ENCODE data around the gene NFIC.
"Not testable (repeated sequence)": the region's sequence is repeated elsewhere in the genome, so short reads cannot be mapped to it uniquely, and the experiment has no call there.

Gene NFIC

DNA sequence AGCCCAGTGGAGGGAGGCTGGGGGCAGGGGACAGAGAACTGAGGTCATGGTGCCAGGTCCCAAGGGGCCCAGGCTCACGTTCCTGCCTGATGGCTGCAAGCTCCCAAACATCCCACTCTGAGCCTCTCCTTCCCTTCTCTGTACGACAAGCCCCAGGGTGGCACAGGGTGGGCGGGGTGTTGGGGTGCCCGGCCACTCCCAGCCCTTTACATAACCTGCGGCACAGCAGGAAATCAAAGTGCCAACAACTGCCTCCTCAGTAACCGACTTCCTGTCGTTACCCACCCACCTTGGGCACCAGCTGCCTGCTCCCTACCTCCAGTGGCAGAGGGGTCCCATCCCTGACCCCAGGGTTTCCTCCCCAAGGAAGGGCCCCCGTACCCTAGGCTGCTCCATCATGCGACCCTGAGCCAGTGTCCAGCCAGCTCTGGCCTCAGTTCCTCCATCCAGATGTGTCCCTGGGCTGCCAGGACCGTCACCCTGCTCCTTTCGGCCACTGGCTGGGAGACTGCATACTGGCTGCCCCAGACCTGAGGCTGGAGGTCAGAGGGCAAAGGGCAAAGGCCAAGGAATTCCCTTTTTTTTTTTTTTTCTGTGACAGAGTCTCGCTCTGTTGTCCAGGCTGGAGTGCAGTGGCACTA lies 27.7 kb upstream of the NFIC start:
- no peak for DNase-seq

DNA sequence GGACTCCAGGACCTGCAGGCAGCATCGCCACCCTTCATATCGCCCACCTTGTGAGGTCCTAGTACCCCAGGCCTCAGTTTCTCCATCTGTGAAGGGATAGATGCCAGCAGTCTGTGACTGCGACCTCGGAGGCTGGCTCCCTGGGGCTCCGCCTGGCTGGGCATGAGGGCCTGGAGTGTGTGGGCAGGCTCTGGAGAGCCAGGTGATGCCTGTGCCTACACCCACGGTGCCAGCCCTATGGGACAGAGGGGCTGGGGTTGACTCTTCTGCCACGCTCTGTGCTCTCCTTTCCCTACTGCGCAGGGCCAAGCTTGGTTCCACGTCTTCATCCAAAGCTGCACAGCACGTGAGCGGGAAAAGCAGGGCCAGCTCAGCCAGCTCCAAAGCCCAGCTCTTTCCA lies 26.0 kb upstream of the NFIC start:
- DNase-seq, result no peak

DNA sequence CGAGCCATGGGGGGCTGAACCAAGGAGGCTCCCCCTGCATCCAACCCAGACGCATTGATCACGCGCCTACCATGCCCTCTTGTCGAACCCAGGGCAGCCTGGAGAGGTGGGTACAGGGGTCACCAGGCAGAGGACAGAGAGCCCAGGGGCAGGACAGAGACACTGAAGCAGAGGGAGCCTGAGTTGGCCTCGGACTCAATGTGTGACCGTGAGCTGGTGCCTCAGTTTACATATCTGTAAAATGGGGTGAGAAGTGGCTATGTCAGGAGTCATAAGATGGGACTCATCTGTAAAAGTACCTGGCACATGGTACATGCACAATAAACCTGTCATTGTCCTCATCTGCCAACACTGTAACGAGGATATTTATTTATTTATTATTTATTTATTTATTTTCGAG lies 24.1 kb upstream of the NFIC start:
- DNase-seq, result no peak

DNA sequence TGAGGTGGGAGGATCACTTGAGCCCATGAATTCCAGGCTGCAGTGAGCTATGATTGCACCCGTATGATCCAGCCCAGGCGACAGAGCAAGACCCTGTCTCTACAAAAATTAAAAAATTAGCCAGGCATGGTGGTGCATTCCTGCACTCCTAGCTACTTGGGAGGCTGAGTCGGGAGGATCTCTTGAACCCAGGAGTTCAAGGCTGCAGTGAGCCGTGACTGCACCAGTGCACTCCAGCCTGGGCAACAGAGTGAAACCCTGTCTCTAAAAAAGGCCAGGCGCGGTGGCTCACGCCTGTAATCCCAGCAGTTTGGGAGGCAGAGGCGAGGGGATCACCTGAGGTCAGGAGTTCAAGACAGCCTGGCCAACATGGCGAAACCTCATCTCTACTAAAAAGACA lies 23.4 kb upstream of the NFIC start:
- not testable (repeated sequence) for DNase-seq

DNA sequence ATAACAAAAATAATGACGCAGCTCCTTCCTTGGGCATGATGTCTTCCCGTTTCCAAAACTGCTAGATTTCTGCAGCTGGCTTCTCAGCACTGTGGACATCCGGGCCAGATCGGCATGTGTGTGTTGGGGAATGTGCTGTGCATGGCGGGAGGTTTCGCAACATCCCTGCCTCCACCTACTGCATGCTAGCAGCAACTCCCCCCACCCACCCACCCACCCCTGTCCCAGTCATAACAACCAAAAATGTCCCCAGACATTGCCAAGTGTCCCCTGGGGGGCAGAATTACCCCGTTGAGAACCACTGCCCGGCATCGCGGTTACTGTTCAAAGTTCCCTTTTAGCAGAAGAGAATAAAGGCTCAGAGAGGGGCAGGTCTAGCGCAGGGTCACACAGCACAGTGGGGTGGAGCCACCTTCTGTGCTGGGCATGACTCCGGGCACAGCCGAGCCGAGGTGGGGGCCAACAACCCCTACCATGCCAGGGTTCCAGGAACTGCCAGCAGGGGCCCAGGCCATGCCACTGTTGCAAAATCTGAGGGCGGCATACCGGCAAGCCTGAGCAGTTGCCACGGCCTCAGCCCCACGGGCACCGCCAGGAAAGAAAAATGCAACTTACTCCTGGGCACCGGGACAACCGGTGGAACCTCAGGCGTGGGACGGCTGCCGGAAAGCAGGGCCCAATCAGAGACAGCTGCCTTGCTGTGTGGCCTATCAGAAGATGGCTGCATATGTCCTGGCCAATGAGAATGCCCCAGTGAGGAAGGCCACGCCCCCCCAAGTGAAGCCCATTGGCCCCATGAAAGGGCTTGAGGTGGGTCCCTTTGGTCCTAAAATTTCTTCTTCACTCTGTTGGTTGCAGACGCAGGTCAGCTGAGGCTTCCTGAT lies 22.5 kb upstream of the NFIC start:
- DNase-seq, result peak; percentile 80

DNA sequence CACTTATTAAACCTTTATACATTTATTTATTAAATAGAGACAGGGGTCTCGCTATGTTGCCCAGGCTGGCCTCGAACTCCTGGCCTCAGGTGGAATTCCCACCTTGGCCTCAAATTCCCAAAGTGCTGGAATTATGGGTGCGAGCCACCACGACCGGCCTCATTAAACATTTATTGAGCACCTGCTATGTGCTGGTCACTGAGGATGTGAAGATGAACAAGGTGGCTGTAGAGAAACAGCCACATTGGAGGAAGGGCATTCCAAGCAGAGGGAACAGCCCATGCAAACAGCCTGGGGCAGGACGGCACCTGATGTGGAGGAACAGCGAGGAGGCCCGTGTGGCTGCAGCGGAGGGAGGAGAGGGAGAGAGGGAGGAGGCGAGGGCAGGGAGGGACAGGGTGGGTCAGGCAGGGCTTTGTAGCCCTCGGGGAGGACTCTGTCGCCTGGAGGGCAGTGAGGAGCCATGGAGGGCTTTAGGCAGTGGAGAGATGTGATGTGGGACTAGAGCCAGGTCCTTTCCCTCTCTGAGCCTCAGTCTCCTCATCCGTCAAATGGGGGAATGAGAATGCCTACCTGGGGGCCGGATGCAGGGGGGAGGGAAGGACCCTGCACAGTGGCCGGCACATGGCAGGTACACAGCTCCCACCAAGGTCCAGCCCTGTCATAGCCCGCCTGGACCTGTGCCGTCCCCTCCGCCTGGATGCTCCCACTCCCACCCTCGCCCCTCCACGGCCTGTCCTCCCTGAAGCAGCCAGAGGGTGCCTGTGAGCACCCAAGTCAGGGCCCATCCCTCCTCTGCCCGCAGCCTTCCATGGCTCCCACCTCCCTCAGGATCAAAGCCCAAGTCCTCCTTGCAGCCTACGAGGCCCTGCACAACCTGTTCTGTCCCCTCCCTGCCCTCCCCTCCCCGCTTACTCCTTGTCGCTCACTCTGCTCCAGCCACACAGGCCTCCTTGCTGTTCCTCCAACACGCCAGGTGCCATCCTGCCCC lies 21.5 kb upstream of the NFIC start:
- DNase-seq, result no peak

DNA sequence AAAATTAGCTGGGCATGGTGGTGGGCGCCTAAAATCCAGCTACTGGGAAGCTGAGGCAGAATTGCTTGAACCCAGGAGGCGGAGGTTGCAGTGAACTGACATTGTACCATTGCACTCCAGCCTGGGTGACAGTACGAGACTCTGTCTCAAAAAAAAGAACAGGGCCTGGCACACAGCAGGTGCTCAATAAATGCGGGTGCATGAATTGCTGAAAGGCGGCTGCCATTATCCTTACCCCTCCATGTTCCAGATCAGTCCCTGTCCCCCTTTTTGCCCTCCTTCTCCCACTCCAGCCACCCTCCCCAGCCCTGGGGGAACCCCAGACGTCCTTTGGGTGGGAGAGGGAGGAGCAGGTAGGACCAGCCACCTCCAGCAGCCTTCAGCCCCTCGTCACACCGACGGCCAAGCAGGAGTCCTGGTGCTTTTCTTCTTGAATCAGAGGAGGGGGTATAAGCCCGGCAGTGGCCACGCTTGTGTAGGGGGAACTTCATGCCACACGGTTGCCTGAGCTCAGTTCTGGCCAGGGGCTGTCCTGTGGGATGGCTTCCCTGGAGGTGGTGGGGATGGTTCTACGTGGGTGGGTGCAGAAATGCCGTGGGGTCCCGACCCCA lies 20.4 kb upstream of the NFIC start:
- DNase-seq, result no peak

DNA sequence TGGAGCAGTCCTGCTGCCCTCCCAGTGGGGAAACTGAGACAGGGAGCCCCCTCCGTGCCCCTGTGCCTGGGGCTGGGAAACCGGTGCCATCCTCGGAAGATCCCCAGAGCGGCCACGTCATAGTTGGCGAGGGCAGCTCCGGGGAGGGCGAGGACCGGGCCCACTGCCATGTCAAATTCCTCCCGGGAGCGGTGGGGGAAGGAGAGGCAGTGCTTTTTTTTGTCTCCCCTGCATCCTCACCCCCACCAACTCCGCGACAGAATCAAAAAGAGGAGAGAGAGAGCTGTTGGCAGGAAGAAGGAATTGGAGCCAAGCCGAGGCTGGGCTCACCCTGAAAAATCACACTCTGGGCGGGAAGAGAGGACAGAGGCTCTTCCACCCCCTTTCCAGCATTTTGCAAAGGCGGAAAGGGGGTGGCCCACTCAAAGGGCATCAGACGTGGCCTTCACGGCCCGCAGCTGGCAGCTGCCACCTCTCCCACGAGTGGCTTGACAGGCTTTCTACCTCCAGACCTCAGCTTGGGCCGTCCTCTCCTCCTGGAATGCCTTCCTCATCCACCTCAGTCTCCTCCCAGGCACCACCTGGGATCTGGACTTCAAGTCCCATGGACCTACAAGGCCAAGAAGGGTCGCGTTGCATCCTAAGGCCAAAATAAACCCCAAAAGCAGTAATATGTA lies 19.6 kb upstream of the NFIC start:
- no peak for DNase-seq

DNA sequence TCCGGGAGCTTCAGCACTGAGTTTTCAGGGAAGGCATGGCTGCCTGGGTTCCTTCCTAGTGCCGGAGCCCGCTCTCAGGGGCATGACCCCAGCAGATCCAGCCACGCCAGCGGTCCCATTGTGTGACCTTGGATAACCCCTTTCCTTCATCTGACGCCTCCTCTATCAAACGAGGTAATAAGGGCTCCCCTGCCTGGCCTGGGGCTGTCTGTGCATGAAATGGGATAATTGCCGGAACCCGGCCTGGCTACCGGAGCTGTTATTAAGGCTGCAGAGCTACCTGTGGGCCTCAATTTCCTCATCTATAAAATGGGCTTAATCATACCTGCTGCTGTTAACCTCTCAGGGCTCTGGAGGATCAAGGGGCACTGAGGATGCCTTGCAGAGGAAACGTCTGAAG lies 18.3 kb upstream of the NFIC start:
- DNase-seq, result no peak

DNA sequence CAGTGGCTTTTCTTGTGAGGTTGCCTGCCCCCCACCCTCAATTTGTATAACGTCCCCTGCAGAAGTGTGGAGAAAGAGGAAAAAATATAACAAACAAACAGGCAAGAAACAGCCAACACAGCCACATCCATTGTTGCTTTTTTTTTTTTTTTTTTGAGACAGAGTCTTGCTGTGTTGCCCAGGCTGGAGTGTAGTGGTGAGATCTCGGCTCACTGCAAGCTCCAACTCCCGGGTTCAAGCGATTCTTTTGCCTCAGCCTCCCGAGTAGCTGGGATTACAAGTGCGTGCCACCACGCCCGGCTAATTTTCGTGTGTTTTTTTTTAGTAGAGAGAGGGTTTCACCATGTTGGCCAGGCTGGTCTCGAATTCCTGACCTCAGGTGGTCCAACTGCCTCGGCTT lies 17.9 kb upstream of the NFIC start:
- not testable (repeated sequence) for DNase-seq

DNA sequence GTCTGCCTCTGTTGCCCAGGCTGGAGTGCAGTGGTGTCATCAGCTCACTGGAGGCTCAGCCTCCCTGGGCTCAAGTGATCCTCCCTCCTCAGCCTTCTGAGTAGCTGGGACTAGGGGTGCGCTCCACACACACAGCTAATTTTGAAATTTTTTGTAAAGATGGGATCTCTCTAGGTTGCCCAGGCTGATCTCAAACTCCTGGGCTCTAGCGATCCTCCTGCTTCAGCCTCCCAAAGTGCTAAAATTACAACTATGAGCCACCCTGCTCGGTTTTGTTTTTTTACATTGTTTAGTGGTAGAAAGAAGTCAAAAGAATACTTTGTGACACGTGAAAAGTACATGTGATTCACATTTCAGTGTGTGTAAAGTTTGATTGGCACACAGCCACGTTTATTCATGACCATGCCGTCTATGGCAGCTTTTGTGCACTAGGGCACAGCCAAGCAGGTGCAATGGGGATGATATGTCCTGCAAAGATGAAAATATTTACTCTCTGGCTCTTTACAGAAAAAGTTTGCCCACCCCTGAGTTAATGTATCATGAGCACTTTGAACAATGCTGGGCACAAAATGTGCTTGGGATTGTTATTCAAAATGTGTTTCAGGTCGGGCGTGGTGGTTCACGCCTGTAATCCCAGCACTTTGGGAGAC lies 16.2 kb upstream of the NFIC start:
- no peak for DNase-seq

DNA sequence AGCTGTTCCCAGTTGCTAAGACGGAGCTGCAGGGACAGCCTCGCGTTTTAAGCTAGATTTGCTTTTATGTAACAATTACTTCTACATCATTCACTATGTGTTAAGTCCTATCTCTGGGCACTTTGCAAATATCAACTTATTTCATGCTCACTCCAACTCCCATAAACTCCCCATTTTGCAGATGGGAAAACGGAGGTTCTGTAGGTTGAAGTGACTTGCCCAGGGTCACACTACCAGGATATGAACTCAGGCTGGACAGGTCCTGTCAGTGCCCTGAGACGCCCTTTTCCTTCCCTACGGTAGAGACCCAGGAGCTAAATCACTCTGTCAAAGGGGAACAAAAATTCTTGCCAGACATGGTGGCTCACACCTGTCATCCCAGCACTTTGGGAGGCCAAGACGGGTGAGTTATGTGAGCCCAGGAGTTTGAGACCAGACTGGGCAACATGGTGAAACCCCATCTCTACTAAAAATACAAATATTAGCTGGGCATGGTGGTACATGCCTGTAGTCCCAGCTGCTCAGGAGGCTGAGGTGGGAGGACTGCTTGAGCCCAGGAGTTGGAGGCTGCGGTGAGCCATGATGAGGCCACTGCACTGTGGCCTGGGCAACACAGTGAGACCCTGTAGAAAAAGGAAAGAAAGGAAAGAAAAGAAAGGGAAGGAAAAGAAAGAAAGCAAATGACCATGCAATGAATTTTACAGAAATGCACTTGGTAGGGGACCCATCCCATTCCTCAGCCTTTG lies 14.5 kb upstream of the NFIC start:
- DNase-seq, result no peak

DNA sequence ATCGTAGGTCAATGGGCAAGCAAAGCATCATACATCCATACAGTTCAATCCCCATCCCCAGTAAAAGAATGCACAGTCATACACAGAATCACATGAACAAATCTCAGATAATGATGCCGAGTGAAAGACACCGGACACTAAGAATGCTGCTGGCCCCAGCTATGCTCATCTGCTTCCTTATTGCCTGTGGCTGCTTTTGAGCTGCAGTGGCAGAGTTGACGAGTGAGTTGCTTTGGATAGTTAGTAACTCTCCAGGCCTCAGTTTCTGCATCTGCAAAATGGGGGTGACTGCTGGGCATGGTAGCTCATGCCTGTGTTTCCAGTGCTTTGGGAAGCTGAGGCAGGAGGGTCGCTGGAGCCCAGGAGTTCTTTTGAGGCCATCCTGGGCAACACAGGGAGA lies 12.9 kb upstream of the NFIC start:
- no peak for DNase-seq

DNA sequence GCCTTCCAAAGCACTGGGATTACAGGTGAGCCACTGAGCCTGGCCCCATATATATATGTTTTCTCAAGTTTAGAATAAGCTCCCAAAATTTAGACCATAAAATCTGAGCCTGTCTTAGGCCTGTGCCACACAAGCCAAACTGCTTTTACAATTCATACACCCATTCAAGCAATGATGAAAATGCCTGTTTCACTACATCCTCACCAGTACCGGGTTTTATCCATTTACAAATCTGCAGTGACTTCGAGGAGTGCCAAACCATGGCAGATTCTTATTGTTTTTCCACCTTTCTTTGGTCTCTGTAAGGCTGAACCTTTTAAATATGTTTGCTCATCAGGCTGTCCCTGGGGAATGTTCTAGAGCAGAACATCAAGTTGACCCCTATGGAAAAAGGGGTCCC lies 9.6 kb upstream of the NFIC start:
- DNase-seq, result no peak

DNA sequence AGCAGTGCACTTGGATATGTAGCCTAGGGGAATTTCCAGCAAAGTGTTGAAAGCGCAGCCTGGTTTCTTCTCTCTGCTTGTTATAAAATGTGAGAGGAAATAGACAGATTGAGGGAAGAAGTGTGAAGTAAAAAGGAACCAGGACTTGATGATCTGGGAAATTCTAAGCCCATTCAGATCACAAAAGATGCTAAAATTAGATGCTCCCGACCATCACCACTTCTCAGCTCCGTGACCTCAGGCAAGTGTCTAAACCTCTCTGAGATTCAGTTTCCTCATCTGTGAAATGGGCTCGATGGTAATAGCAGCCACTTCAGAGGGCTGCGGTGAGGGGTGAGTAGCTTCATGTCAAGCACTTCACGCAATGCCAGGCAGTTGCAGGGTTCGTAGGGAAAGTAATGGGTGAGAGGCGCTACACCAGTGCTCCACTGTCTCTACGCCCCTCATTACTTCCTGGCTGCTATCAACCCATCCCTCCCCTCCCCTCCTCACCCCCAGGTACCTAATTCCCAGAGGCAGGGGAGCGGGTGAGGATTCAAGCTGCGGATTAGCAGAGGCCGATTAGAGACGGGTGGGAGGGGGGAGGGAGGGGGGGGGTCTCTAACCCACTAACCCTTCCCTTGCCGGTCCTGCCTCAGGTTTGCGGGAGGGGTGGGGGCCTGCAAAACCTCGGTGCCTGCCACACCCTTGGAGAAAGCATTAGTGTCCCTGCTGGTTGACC lies 9.0 kb upstream of the NFIC start:
- DNase-seq, result no peak

DNA sequence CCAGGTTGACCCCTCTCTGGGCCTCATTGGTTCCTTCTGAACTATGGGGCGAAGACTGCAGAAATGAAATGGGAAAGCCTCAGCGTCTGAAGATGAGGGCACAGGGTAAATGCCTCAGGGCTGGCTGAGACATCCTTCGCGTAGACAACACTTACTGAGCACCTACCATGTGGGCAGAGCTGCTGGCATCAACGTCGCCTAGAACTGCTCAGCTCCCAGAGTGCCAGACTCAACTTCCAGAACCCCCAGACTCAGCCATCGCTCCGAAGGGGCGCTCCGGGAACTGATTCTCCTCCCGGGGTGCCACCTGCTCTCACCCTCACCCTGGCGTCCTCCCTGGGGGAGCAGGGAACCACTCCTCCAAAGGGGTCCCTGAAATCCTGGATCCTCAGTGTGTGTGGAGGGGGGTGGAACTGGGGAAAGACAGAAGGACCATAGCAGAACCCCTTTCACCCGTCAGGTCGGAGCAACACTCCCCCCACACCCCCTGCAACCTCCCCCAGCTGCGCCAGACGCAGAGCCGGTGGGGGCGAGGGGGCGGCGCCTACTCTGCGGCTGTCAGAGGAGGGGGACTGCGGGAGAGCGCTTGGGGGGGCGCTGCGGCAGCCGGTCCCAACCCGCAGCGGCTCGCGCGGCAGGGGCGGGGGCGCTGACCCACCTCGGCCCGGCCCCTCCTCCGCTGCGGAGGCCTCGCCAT lies 8.2 kb upstream of the NFIC start:
- no peak for DNase-seq

DNA sequence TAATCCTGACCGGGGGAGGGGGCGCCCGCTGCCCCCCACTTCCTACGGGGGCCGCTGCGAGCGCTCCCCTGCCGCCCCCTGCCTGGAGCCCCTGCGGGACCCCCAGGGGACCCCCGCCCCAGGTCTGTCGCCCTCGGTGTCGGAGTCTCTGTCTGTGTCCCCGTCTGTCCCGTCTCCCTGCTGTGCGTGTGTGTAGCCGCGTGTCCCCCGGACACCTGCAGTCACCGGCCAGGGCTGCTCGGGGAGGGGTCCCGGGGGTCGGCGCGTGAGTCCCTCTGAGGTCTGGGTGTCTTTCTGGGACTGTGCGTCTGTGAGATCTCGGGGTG lies 7.7 kb upstream of the NFIC start:
- no peak for DNase-seq

DNA sequence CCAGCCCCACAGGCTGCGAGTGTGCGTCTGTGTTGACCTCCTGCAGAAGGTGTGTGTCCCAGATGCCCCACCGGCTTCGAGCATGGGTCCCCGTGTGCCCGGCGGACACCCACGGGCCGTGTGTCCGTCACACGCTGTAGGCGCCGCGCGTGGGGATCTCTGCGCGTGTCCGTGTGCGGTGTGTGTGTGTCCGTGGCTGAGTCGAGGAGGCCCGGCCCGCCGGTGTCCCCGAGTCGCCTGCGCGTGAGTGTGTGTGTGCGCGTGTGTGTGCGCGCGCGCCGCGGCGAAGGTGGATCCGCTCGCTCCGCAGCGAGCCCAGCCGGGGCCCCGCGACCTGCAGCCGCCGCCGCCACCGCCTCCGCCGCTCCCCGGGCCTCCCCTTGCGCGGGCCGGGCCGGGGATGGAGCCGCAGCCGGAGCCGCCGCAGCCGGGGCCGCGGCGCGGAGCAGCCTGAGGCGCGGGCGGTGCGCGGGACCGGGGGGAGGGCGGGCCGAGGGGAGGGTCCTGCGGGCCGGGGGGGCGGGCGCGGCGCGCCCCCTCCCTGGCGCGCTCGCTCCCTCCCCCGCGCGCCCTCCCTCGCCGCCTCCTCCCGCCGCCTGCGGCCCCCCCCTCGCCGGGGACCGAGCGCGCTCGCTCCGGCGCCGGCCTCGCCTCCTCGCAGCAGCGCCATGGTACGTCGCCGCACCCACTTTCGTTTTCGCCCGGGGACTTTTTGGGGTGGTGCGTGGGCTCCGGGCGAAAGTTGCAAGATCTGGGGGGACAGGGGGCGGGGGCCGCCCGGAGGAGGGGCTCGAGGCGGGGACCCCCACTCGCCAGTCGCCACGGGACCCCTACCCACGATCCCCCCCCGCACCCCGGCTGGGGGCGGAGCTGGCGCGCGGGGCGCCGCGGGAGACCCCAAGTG lies 7.1 kb upstream of the NFIC start:
- DNase-seq, result peak; percentile 36

DNA sequence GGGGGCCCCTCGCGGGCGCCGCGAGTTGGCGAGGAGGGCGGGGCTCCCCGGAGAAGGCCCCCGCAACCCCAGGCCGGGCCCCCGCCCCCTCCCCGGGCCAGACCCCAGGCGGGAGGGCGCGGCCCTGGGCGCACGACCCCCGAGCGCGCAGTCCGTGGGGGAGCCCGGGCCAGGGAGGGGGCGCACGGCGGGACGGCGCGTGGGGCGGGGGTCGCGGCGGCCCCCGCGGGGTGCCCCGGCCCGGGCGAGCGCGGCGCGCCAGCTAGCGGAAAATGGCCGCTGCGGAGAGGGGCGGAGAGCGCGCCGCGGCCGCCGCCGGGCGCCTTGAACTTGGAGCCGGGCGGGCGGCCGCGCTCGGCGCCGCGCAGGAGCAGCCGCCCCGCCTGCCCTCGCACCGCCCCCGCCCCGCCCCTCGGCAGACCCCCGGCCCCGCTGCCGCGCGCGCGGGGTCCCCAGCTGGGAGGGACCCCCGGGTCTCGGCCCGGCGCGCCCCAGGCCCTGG lies 6.4 kb upstream of the NFIC start:
- no peak for DNase-seq
